IPS-15b (cell line): Measurements from ENCODE around the gene RAB36.

ENCODE experiments used
- H3K27me3 ChIP-seq: one replicate; pipeline ENCODE4 v1.6.1; 2013; ENCODE audit warnings: low read length; ENCODE audit not compliant: control insufficient read depth, insufficient read depth
- H3K36me3 ChIP-seq: one replicate; pipeline ENCODE4 v1.6.1; 2013; ENCODE audit warnings: low read length; ENCODE audit not compliant: control insufficient read depth, insufficient read depth
- H3K4me1 ChIP-seq: one replicate; pipeline ENCODE4 v1.6.1; 2013; ENCODE audit warnings: mild to moderate bottlenecking, low read length; ENCODE audit not compliant: control insufficient read depth, insufficient read depth
- H3K4me3 ChIP-seq: one replicate; pipeline ENCODE4 v1.5.1; 2013; ENCODE audit warnings: low read depth, low read length
- H3K9ac ChIP-seq: one replicate; pipeline ENCODE4 v1.6.1; 2013; ENCODE audit warnings: low read depth, mild to moderate bottlenecking, low read length
- H3K9me3 ChIP-seq: one replicate; pipeline ENCODE4 v1.6.1; 2013; ENCODE audit warnings: mild to moderate bottlenecking, low read length; ENCODE audit not compliant: control insufficient read depth, insufficient read depth

Gene RAB36

DNA sequence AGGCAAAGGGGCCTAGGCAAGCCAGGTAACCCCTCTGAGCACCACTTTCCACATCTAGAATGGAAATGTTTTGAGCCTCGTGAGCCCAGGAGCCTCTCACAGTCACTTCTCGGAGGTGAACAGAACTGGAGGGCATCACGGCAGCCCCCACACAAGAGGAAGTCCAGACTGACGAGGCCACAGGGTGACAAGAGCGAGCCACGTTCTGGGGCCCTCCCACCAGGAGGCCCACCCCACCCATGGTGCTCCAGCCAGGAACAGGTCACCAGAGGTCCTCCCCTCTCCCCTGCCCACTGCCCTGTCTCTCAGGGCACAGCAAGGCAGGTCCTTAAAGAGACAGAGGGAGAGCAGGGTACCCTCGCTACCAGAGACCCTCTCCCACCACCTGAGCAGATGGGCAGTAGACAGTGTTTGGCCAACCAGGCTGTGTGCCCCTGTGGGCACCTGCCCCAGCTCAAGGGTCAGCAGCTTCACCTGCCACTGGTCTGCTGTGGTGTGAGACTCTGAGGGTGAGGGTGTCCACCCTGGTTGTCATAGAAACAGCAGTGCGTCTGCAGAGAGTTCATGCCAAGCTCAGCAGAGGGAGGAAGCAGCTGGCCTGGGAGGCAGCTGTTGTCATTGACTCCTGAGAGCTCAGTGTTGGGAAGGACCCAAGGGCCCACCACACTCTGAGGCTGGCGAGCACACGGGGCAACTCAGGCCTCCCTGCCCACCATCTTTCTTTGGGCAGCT lies 34.9 kb upstream of the RAB36 start:
- no peak overlapping the region for H3K9ac ChIP-seq
- no peak overlapping the region for H3K4me3 ChIP-seq
- no peaks in the 10 kb centered on the region for H3K9me3 ChIP-seq
- H3K27me3 ChIP-seq: no peaks in the 10 kb centered on the region
- H3K4me1 ChIP-seq: no peaks in the 10 kb centered on the region
- no peaks in the 10 kb centered on the region for H3K36me3 ChIP-seq

DNA sequence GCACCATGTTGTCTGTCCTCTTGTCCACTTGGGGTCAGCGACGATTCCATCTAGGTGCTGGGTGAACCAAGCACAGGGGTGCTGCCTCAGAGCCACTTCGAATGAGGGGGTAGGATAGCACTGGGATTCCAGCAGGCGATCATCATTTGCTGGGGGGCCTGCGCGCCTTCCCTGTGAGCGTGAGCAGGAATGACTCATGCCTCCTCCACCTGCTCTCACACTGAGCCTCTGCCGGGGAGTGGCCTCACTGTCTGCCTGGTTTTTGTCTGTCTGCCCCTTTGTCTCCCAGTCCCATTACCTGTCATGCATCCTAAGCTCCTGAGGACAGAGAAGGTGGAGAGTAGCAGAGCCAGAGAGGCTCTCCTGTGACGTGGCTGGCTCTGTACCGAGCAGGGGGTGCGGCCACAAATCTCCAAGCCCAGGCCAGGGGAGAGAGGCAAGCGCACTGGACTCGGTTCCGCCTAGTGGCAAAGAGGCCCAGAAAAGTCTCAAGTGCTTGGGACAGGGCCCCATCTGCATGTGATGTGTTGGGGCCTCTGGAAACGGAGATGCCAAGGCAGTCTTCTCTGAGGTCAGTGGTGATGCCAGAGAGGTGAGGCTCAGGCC lies 34.3 kb upstream of the RAB36 start:
- no peak overlapping the region for H3K4me3 ChIP-seq
- H3K9ac ChIP-seq: no peak overlapping the region
- H3K27me3 ChIP-seq: no peaks in the 10 kb centered on the region
- H3K36me3 ChIP-seq: no peaks in the 10 kb centered on the region
- no peaks in the 10 kb centered on the region for H3K9me3 ChIP-seq
- H3K4me1 ChIP-seq: no peaks in the 10 kb centered on the region

DNA sequence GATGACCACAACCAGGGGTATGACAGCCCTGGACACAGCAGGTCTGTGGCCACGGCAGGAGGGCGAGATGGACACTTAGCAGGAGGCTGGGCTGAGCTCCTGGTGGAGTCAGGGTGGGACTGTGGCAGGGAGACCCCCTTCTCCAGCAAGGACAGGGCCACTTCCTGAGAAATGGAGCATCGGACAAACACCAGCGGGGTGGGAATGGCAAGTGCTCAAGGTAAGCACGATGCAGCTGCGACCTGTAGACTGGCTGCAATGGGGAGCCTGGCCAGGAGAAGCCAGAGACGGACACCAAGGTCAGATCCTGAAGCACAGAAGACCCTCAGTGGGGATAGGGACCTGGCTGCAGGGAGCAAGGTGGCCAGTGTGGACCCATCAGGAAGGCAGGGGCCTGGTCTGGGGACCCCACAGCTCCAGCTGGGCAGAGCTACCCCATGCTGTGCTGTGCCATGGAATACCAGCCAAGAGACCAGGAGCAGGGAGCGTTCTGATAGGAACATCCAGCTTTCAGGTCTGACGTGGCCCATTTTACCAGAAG lies 32.7 kb upstream of the RAB36 start:
- Histone ChIP-seq H3K4me1 (peaks cover 2% of the 10 kb centered on the region), H3K36me3 (no peaks in the 10 kb centered on the region), H3K4me3 (no peak overlapping the region), H3K27me3 (no peaks in the 10 kb centered on the region), H3K9me3 (no peaks in the 10 kb centered on the region), H3K9ac (no peak overlapping the region)

DNA sequence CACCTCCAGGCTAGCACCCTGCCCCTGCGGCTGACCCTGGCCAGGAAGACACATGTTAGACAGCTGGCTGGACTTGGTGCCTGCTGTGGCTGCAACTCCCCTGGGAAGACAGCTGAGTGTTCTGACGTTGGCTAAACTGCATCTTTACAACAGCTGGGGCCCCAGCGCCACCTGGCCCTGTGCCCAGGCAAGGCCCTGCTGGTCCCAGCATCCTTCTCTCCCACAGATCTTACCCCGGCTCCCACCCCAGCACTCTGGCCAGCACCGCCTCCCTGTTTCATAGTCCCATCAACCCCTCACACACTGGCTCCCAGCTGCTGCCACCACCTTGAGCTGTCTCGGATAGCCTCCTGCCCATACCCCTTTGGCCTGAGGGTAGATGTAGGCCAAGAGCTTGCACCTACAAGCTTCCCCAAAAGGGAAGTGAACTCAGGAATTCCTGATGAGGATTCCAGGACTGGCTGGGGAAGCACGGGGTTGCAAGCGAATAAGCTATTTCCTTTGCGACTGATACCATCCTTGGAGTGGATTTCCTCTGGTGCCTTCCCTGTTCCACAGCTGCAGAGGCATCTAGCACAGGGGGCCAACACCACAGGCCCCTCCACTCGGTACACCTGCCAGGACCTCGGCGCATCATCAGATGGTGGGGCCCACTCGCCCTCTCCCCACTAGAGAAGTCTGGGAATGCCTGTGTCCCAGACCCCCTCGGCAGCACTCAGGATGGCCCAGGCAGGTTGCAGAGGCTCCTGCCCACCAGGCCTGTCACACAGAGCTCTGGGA lies 32.0 kb upstream of the RAB36 start:
- H3K4me1 ChIP-seq: peaks cover 2% of the 10 kb centered on the region
- H3K9ac ChIP-seq: no peak overlapping the region
- H3K4me3 ChIP-seq: no peak overlapping the region
- no peaks in the 10 kb centered on the region for H3K36me3 ChIP-seq
- H3K9me3 ChIP-seq: no peaks in the 10 kb centered on the region
- no peaks in the 10 kb centered on the region for H3K27me3 ChIP-seq

DNA sequence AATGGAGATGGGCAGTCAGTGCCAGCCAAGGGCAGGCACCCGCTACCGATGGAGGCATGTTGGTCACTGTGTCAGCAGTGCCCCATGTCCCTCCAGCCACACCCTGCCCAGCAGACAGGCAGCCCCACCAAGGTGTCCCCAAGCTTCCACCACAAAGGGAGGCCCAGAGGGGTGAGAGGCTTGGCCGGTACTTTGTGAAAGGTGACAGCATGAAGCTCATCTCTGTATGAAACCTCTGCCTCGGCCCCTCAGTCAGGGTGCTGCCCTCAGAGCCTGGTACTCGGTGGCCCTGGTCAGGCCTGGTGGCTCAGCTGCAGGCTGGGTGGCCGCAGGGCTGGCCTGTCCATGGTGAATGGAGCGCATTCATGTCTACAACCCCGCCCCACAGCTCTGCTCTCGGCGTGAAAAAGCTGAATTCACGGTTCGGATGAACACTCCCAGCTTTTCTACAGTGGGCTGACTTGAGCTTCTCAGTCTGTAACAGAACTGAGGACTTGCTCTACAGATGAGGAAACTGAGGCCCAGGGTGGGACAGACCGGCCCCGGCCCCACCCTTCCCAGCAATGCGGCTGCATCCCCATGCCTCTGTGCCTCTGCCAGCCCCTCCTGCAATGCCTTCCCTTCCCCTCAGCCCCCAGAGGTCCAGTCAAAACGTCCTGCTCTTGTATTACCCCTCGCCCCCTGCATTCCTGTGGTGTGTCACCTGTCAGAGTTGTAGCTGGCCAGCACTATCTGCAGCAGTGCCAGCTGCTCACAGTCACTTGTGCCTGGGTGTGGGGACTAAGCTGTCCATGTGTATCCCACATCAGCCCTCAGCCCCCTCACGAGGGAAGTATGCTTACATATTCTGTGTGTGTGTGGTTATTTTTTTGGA lies 31.2 kb upstream of the RAB36 start:
- Histone ChIP-seq H3K4me1 (peaks cover 2% of the 10 kb centered on the region), H3K9me3 (no peaks in the 10 kb centered on the region), H3K4me3 (no peak overlapping the region), H3K27me3 (no peaks in the 10 kb centered on the region), H3K9ac (no peak overlapping the region), H3K36me3 (no peaks in the 10 kb centered on the region)

DNA sequence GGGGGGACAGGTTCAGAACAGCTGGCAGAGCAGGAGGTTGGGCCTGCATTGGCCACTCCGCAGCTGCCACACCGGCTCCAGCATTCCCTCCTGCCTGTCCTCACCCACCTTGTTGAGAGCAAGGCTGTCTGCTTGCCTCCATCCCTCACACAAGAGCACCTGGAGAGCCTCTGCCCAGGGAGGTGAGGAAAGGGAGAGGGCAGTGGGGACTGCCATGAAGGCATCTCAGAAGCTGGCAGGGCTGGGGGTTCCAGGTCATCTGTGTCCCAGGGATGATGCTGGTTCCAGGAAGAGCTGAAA lies 30.6 kb upstream of the RAB36 start:
- Histone ChIP-seq H3K27me3 (no peaks in the 10 kb centered on the region), H3K9me3 (no peaks in the 10 kb centered on the region), H3K9ac (no peak overlapping the region), H3K4me1 (peaks cover 2% of the 10 kb centered on the region), H3K4me3 (no peak overlapping the region), H3K36me3 (no peaks in the 10 kb centered on the region)

DNA sequence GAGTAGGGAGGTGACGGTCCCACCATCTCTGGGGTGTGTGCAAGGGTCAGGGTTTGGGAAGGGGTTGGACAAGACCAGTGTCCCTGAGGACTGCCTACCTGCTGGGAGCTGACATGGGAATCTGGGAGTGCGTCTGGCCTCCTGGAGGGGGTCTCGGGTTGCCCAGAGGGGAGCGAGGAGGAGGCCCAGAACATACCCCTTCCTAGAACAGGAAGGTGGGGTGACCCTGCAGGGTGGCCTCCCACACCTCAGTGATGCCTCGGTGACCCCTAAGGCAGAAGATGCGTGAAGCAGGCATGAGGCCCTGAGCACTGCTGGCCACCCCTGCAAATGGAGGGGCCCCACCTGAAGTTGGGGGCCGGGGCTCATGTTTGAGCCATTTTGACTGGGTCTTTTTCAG lies 29.9 kb upstream of the RAB36 start:
- Histone ChIP-seq H3K9me3 (no peaks in the 10 kb centered on the region), H3K4me1 (peaks cover 2% of the 10 kb centered on the region), H3K9ac (no peak overlapping the region), H3K36me3 (no peaks in the 10 kb centered on the region), H3K27me3 (no peaks in the 10 kb centered on the region), H3K4me3 (no peak overlapping the region)

DNA sequence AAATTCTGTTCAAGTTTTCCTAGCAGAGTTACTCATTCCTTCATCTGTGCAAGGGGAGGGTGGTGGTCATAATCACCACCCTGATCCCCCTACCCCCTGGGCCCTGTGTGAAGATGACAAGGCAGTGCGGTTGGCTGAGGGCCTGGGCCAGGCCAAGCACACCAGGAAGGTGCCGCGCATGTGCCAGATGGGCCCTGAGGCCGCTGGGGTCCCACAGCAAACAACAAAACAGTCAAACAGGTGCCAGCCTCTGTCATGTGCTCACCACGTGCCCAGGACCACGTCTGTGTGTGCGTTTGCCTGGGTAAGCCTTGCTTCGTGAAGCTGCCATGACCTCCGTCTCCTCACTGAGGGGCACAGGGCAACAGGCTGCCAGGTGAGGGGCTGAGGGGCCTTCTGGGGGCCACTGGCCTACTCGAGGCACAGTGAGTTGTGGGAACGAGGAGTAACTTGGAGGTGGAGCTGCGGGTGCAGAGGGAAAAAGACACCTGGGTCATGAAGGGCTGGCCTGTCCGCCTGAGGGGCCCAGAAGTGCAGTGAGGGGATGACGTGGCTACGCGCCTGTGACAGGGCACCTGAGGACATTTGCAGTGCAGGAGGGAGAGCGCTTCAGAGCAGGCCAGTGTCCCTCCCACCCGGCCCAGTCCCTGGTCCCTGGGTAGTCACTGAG lies 29.3 kb upstream of the RAB36 start:
- no peak overlapping the region for H3K9ac ChIP-seq
- H3K4me3 ChIP-seq: no peak overlapping the region
- no peaks in the 10 kb centered on the region for H3K9me3 ChIP-seq
- no peaks in the 10 kb centered on the region for H3K36me3 ChIP-seq
- H3K4me1 ChIP-seq: peaks cover 2% of the 10 kb centered on the region
- H3K27me3 ChIP-seq: peaks cover under 1% of the 10 kb centered on the region

DNA sequence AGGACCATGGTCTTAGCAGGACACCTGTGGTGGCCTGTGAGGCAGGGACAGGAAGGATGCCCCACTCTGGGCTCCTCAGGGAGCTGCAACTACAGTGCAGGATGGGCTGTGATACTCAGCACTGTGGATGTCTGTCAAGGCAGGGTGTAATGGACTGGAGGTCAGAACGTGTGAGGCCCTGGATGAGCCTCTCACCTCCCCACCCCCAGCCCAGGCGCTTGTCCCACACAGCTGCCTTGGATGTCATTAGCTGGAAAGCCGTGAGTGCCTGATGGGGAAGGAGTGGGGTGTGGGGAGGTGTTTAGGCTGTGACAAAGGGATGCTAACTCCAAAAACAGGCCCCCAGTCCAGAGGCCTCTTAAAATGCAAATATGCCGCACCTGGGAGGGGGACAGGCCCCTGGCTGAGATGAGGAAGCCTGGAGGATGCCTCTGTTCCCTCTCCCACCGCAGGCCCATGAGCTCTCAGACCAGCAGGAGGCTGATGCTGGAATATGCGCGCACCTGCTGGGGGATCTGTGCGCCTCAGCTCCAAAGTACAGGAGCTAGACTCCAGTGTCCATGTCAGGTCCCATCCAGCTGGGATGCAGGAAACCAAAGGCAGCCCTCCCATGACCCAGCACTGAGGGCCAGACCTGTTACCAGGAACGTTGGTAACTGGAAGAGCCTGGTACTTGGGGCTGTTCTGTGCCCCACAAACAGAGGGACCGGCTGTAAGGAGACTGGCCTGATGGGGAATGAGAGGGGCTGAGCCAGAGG lies 28.6 kb upstream of the RAB36 start:
- Histone ChIP-seq H3K9me3 (no peaks in the 10 kb centered on the region), H3K4me3 (no peak overlapping the region), H3K9ac (no peak overlapping the region), H3K4me1 (peaks cover 2% of the 10 kb centered on the region), H3K27me3 (peaks cover 6% of the 10 kb centered on the region), H3K36me3 (no peaks in the 10 kb centered on the region)

DNA sequence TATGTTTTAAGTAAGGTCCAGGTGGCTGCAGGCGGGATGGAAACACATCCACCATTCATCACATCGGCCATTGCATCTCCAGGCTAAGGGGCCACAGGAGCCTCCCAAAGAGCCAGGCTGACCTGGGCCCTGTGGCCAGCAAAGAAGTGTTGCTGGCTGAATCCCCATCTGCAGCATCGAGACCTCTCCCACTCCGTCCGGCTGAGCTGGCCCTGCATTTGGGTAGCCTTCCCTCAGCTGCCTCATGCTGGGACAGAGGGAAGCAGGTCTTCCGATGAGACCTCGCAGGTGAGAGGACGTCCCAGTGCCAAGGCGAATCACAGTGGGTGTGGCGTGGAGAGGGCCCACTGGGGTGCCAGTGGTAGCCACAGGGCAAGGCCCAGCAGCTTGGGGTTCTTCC lies 28.0 kb upstream of the RAB36 start:
- H3K9ac ChIP-seq: no peak overlapping the region
- H3K4me3 ChIP-seq: no peak overlapping the region
- H3K36me3 ChIP-seq: no peaks in the 10 kb centered on the region
- H3K27me3 ChIP-seq: peaks cover 6% of the 10 kb centered on the region
- peaks cover 2% of the 10 kb centered on the region for H3K4me1 ChIP-seq
- H3K9me3 ChIP-seq: no peaks in the 10 kb centered on the region
